SHP77 treated with DMSO at 0.1 percent for 48 hours (cell line): Measurements from ENCODE around the gene MAP1B.
"Not testable (repeated sequence)": the region's sequence is repeated elsewhere in the genome, so short reads cannot be mapped to it uniquely, and the experiment has no call there.

Source experiments
- DNase-seq: peaks from one replicate; lab custom pipeline; 2025; lab: John Stamatoyannopoulos, UW

Gene MAP1B

GRCh38 chr5:72107131-72107900 is at the start of gene MAP1B:
MAP1B (plus strand) TSS chr5:72107475; CDS start chr5:72107532, 57 bp downstream.
- DNase-seq: peak; percentile 88

DNA sequence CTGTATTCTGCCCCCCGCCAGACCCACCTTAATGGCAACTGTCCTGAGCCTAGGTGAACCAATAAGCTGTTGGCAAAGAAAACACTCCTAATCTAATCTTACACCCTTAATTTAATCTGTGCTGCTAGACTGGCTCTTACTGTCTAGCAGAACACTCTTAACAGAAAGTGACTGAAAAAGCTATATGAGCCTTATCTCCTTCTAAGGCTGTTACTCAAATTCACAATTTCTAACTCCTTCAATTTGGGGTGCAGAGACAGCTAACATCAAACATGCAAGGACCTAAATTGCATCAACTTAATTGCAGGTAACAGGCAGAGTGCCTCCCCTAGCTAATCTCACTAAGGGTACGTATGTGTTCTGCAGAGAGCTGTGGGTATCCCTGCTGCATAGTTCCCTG is 49.5 kb upstream of the MAP1B start:
- DNase-seq: no peak

DNA sequence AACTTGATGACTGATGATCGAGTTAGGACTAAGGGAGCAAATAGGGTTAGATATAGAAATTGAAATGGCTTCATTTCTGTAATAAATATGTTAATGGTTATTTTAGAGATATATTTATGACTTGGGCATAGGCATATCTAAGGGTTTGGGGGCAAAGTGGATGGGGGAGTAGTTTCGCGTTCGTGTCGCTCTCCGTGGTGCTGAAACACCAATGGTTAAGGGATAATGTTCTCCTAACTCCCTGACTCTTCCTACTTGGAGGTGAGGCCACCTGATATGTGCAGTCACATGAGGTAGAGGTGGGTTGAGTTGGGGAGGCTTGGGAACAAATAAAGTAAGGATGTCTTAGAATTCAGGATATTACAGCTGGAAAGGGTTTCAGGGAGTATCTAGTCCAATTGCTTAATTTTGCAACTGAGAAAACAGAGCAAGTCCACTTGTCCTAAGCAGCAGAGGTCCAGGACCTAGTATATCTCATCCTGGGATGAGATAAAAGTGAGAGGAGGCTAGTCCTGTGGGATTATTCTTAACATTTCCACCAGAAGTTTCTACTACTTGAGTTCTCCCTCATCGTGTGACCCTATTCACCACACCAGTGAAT is 44.0 kb upstream of the MAP1B start:
- no peak for DNase-seq

GRCh38 chr5:72064801-72065570 is 42.3 kb upstream of the MAP1B start:
- DNase-seq: no peak

- no peak for DNase-seq
Observed at GRCh38 chr5:72065751-72066255, 41.5 kb upstream of the MAP1B start.

- no peak for DNase-seq
Observed at GRCh38 chr5:72066705-72067107, 40.6 kb upstream of the MAP1B start.

DNA sequence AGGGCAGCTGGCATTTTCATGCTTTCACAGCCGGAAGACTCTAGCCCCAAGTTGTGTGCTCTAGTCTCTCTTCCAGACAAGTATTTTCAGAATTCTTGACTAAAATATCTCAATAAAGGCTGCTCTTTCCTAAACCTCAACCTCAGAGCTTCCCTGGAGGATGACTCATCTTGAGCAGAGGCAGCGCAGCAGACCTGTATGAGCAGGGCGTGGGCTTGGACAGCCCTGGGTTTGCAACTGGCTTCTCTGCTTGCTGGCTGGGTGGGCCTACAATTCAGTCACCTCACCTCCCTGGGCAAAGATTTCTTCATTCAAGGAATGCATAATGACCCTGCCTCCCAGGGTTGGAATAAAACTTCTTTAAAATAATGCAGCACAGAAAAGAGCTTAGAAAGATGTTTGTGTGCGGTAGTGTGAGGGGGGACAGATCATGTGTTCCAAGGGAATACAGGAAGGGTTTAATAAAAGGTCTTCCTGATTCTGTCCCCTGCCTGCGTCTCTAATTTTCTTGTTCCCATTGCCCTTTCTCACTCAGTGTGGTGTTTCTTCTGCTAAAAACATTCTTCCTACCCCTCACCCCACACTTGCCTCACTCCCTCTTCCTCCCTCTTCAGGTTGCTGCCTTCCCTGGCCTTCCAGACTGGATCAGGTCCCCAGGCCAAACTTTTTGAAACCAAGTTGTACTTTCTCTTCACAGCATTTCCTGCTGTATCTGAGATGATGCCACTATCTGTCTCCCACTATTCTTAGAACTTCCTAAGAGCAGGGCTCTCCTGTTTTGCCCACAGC is 39.4 kb upstream of the MAP1B start:
- no peak for DNase-seq

GRCh38 chr5:72070529-72070928 is 36.7 kb upstream of the MAP1B start:
- DNase-seq: no peak

- no peak for DNase-seq
Observed at GRCh38 chr5:72071906-72072305, 35.4 kb upstream of the MAP1B start.

- no peak for DNase-seq
Observed at GRCh38 chr5:72074251-72074650, 33.0 kb upstream of the MAP1B start.

DNA sequence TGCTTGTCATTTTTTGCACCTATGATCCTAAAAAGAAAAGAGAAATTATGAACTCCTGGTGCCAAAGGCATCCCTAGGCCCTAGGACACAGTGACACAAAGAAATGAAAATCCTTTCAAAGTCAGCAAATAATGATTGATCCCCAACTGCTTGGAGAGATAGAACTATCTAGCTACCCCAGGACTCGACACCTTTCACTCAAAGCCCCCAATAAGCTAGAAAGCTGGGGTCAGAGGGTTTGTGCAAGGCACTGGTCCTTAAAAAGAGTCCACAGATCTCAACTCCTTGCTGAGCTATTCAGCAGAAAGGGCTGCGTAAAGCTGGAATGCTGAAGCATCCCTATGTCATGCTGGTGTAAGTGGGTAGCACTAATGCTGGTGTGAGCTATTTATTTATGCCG is 31.8 kb upstream of the MAP1B start:
- DNase-seq: no peak

GRCh38 chr5:72076621-72077300 is 30.5 kb upstream of the MAP1B start:
- no peak for DNase-seq

DNA sequence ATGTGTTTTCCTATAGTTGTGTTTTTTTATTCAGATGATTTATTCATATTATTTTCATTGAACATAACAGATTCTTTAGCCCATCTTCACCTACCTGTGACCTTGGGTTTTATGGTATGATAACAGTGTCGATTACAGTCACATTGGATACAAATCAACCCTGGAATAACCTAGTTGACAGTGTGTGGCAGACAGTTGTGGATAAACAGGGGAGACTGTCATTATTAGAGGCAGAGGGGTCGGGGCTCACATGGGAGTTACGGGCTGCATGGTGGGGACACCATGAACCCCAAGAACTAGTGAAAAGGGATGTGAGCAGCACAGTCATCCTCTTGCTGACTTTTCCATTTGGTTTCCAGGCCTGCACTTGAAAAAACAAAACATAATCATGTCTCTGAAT is 29.9 kb upstream of the MAP1B start:
- DNase-seq: no peak

GRCh38 chr5:72079288-72079687 is 28.0 kb upstream of the MAP1B start:
- DNase-seq: no peak

GRCh38 chr5:72082048-72082447 is 25.2 kb upstream of the MAP1B start:
- no peak for DNase-seq

DNA sequence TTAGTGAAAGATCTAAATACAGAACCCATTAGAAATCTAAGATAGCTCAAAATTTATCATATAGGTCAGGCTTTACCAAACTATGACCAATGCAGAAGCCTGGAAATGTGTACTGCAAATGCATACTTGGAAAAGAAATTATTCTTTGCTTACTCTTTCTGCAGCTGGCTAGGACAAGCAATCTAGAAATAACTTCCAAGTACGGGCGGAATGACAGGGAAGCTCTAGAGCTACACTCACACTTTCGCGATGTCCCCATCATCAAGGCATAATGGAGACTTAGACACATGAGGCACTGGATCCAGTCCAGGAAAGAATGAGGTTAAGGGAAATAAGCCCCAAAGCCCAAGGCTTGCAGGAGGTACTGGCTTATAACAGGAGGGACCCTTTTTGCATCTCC is 22.4 kb upstream of the MAP1B start:
- DNase-seq: no peak

DNA sequence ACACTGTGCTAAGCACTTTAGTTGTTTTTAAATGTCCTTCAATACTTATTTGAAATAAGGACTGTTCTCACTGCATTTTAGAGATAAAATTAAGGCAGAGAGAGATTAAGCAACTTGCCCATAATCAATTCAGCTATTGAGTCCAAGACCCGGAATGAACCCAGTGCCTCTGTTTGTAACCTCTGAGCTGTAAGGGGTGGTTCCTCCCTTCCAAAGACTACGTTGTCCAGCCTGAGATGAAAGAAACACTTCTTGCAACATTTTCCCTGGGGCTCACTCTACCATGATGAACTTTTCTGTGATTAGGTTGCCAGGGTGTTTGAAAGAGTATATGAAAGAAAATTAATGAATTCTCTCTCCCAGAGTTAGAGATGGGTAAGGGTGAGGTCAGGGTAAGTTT is 22.0 kb upstream of the MAP1B start:
- no peak for DNase-seq

DNA sequence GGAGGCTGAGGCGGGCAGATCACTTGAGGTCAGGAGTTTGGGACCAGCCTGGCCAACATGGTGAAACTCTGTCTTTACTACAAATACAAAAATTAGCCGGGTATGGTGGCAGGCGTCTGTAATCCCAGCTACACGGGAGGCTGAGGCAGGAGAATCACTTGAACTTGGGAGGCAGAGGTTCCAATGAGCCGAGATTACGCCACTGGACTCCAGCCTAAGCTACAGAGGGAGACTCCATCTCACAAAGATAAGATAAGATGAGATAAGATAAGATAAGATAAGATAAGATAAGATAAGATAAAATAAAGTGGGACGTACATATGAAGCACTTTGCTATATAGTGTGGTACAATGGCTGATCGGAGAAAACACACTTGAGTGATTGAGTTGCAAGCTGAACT is 17.6 kb upstream of the MAP1B start:
- DNase-seq: not testable (repeated sequence)

DNA sequence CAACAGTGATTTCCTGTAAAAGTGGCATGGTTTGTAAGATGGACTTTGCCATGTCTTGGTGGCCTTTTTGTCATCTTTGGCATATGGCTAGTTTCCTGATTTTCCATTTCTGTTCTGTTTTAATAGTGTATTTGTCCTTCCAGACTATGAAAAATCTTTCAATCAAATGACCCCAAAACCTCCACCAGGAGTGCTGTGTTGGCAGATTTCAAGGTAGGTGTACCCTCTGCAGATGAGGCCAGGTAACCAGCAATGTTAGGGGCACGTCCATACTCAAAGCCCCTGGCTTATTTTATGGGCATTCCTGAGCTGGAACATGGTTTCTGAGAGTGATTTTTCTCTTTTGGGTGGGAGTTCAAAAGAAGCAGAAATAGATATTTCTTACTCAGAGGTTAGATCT is 15.2 kb upstream of the MAP1B start:
- no peak for DNase-seq

- no peak for DNase-seq
Observed at GRCh38 chr5:72093217-72093616, 14.1 kb upstream of the MAP1B start.

GRCh38 chr5:72093824-72094223 is 13.5 kb upstream of the MAP1B start:
- DNase-seq: no peak
